Endometrial microvascular endothelial cells (primary cell): ENCODE measurements around the gene XRN2. TPM values are rescaled to one million over a fixed set of nuclear protein-coding genes. Genes with fewer than 3 reads are reported as not detected.

Experiments used
- total RNA-seq: library from RNA; depleted of rRNA; stranded (reverse); fragments of >200 nt; gene quantifications from one replicate; pipeline ENCODE4 v1.2.3, GENCODE V29; 2015; ENCODE audit errors: inconsistent ontology term

The XRN2 gene
- total RNA-seq, 1 donor from 2014 or later, result 90.8 TPM

Other genes starting within 250 kb of the XRN2 start
- gene LINC00237, start 197.0 kb upstream of the XRN2 start, total RNA-seq, result not detected
- 28.0 TPM for gene KIZ, start 177.2 kb upstream of the XRN2 start, total RNA-seq
- gene NKX2-4, start 94.2 kb downstream of the XRN2 start, total RNA-seq, result not detected
- gene NKX2-2, start 210.7 kb downstream of the XRN2 start, total RNA-seq, result not detected